Smooth muscle cell (in vitro differentiated cells): ENCODE measurements around the gene NR3C2. TPM values are rescaled to one million over a fixed set of nuclear protein-coding genes. Genes with fewer than 3 reads are reported as not detected.

ENCODE experiments used
- DNase-seq: peaks from one replicate; lab custom pipeline; 2025; ENCODE audit not compliant: unreplicated experiment; lab: John Stamatoyannopoulos, UW
- H2AFZ ChIP-seq: fragments of 200-600 bp; sonication (generic); 2 replicates; pipeline ENCODE4 v1.6.0; 2016; ENCODE audit warnings: antibody characterized with exemption, low read depth, mild to moderate bottlenecking
- H3F3A ChIP-seq: fragments of 200-600 bp; sonication (generic); 2 replicates; pipeline ENCODE4 v1.6.0; 2017; ENCODE audit warnings: antibody characterized with exemption, low read depth
- H3K27ac ChIP-seq: fragments of 200-600 bp; sonication (generic); 2 replicates; pipeline ENCODE4 v1.5.1; 2016; ENCODE audit warnings: low read depth, mild to moderate bottlenecking
- H3K27me3 ChIP-seq: fragments of 200-600 bp; sonication (generic); 2 replicates; pipeline ENCODE4 v1.6.1; 2016; ENCODE audit warnings: low read depth, mild to moderate bottlenecking
- H3K36me3 ChIP-seq: fragments of 200-600 bp; sonication (generic); 2 replicates; pipeline ENCODE4 v1.5.1; 2016; ENCODE audit warnings: low read depth
- H3K4me1 ChIP-seq: fragments of 200-600 bp; sonication (generic); 2 replicates; pipeline ENCODE4 v1.5.1; 2016; ENCODE audit warnings: low read depth
- H3K4me2 ChIP-seq: fragments of 200-600 bp; sonication (generic); 2 replicates; pipeline ENCODE4 v1.6.0; 2016; ENCODE audit warnings: mild to moderate bottlenecking
- H3K4me3 ChIP-seq: fragments of 200-600 bp; sonication (generic); 2 replicates; pipeline ENCODE4 v1.5.1; 2016; ENCODE audit warnings: mild to moderate bottlenecking
- H3K79me2 ChIP-seq: fragments of 200-600 bp; sonication (generic); 2 replicates; pipeline ENCODE4 v1.6.0; 2016; ENCODE audit warnings: low read depth, mild to moderate bottlenecking
- H3K9ac ChIP-seq: fragments of 200-600 bp; sonication (generic); 2 replicates; pipeline ENCODE4 v1.6.0; 2016; ENCODE audit warnings: low read depth
- H3K9me3 ChIP-seq: fragments of 200-600 bp; sonication (generic); replicated peaks from 2 replicates; pipeline ENCODE4 v1.5.1; 2016; ENCODE audit warnings: low read depth
- H4K20me1 ChIP-seq: fragments of 200-600 bp; sonication (generic); 2 replicates; pipeline ENCODE4 v1.6.0; 2016; ENCODE audit warnings: low read depth
- CTCF ChIP-seq: fragments of 200-600 bp; sonication (generic); IDR thresholded peaks from 2 replicates; pipeline ENCODE4 v1.5.1; 2017; ENCODE audit warnings: borderline replicate concordance, mild to moderate bottlenecking, antibody characterized with exemption; ENCODE audit not compliant: insufficient read depth, poor library complexity, severe bottlenecking
- WGBS: methylation state at CpG from one replicate; pipeline ENCODE4 v1.1.7; 2016; ENCODE audit warnings: low lambda C conversion rate; 5-methylcytosine and 5-hydroxymethylcytosine counted together
- polyA plus RNA-seq: library from polyadenylated mRNA; unstranded; fragments of >200 nt; fragmentation: Nextera tagmentation; extraction: Ambion mirVana; gene quantifications from 2 replicates; pipeline ENCODE4 v1.2.1, GENCODE V29; 2016
- total RNA-seq: library from RNA; depleted of rRNA; stranded (reverse); fragments of >200 nt; gene quantifications from 2 replicates; pipeline ENCODE4 v1.2.3, GENCODE V29; 2014

Gene NR3C2
- total and polyA plus RNA-seq, 2 experiments from 2014 or later: 0.09 TPM; not detected in 1

- Histone ChIP-seq H3K9me3 (no peaks in the 10 kb centered on the region), H3K9ac (no peak overlapping the region), H3K27ac (no peak overlapping the region), H3K4me3 (no peak overlapping the region), H3K4me1 (no peaks in the 10 kb centered on the region), H3K27me3 (no peaks in the 10 kb centered on the region), H3K79me2 (no peaks in the 10 kb centered on the region), H3K36me3 (no peaks in the 10 kb centered on the region), H2AFZ (no peak overlapping the region), H4K20me1 (no peaks in the 10 kb centered on the region), H3K4me2 (no peak overlapping the region), H3F3A (no peaks in the 10 kb centered on the region)
- no peak for TF ChIP-seq CTCF
- 87% methylated on average over 5 of the region's 5 CpGs for WGBS
- no peak for DNase-seq
These were observed 16.7 kb downstream of the NR3C2 start for GRCh38 chr4:148425327-148426110.

GRCh38 chr4:148420397-148420796, 21.8 kb downstream of the NR3C2 start:
- Histone ChIP-seq H3K4me1 (no peaks in the 10 kb centered on the region), H3F3A (no peaks in the 10 kb centered on the region), H3K36me3 (no peaks in the 10 kb centered on the region), H2AFZ (no peak overlapping the region), H3K4me3 (no peak overlapping the region), H3K4me2 (no peak overlapping the region), H3K27me3 (no peaks in the 10 kb centered on the region), H3K9ac (no peak overlapping the region), H3K79me2 (no peaks in the 10 kb centered on the region), H3K27ac (no peak overlapping the region), H3K9me3 (no peaks in the 10 kb centered on the region), H4K20me1 (no peaks in the 10 kb centered on the region)
- no peak for TF ChIP-seq CTCF
- 70% methylated on average over 2 of the region's 2 CpGs for WGBS
- no peak for DNase-seq

- no peaks in the 10 kb centered on the region for H3K27me3 ChIP-seq
- no peaks in the 10 kb centered on the region for H3K9me3 ChIP-seq
- no peaks in the 10 kb centered on the region for H3K36me3 ChIP-seq
- 62% methylated on average over 2 of the region's 2 CpGs for WGBS
- H3K79me2 ChIP-seq: no peaks in the 10 kb centered on the region
- TF ChIP-seq CTCF: peak; percentile 8
- H2AFZ ChIP-seq: no peak overlapping the region
- H3K4me2 ChIP-seq: no peak overlapping the region
- H3K9ac ChIP-seq: no peak overlapping the region
- H3K27ac ChIP-seq: no peak overlapping the region
- no peaks in the 10 kb centered on the region for H3K4me1 ChIP-seq
- DNase-seq: no peak
- H4K20me1 ChIP-seq: no peaks in the 10 kb centered on the region
- no peak overlapping the region for H3K4me3 ChIP-seq
- no peaks in the 10 kb centered on the region for H3F3A ChIP-seq
These were observed 26.7 kb downstream of the NR3C2 start for GRCh38 chr4:148415500-148415899.

GRCh38 chr4:148412460-148412994, 29.7 kb downstream of the NR3C2 start:
- H3K36me3 ChIP-seq: no peaks in the 10 kb centered on the region
- no peak for TF ChIP-seq CTCF
- H3K27me3 ChIP-seq: no peaks in the 10 kb centered on the region
- DNase-seq: no peak
- no peak overlapping the region for H2AFZ ChIP-seq
- H3F3A ChIP-seq: no peaks in the 10 kb centered on the region
- no peak overlapping the region for H3K9ac ChIP-seq
- no peak overlapping the region for H3K4me3 ChIP-seq
- no peaks in the 10 kb centered on the region for H3K9me3 ChIP-seq
- H3K27ac ChIP-seq: no peak overlapping the region
- H4K20me1 ChIP-seq: no peaks in the 10 kb centered on the region
- no peaks in the 10 kb centered on the region for H3K4me1 ChIP-seq
- H3K79me2 ChIP-seq: no peaks in the 10 kb centered on the region
- 73% methylated on average over 2 of the region's 2 CpGs for WGBS
- H3K4me2 ChIP-seq: no peak overlapping the region
